ENCODE results near the gene APLN. TPM values are rescaled to one million over a fixed set of nuclear protein-coding genes. Genes with fewer than 3 reads are reported as not detected.

The APLN gene
- total RNA-seq, 1 donor, result 0.72 TPM

DNA sequence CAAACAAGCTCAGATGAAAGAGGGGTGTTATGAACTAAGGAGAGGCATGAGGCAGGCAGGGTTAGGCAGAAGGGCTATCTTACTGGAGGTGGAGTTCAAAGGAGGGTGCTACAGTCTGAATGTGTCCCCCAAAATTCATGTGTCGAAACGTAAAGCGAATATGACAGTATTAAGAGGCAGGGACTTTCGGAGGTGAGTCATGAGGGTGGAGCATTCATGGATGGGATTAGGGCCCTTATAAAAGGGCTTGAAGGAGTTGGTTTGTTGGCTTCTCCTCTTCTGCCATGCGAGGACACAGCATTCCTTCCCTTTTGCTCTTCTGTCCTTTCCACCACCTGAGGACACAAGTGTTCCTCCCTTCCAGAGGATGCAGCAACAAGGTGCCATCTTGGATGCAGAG, 22.9 kb downstream of the APLN start:
- Histone ChIP-seq H4K20me1 (ENCODE audit: insufficient read depth, low read length) (no peaks in the 10 kb centered on the region), H3K79me2 (ENCODE audit: insufficient read depth, low read length) (no peaks in the 10 kb centered on the region), H3K9me3 (ENCODE audit: low read depth, low read length) (no peaks in the 10 kb centered on the region), H2AFZ (ENCODE audit: low read length) (no peak overlapping the region), H3K4me2 (ENCODE audit: insufficient read depth, low read length) (no peak overlapping the region), H3K4me1 (ENCODE audit: insufficient read depth, low read length) (no peaks in the 10 kb centered on the region), H3K27me3 (ENCODE audit: insufficient read depth, low read length) (no peaks in the 10 kb centered on the region), H3K27ac (ENCODE audit: low read depth, low read length) (no peak overlapping the region), H3K4me3 (ENCODE audit: insufficient read depth, low read length) (no peak overlapping the region), H3K36me3 (ENCODE audit: insufficient read depth, low read length) (no peaks in the 10 kb centered on the region)
- TF ChIP-seq, protein P1, sequence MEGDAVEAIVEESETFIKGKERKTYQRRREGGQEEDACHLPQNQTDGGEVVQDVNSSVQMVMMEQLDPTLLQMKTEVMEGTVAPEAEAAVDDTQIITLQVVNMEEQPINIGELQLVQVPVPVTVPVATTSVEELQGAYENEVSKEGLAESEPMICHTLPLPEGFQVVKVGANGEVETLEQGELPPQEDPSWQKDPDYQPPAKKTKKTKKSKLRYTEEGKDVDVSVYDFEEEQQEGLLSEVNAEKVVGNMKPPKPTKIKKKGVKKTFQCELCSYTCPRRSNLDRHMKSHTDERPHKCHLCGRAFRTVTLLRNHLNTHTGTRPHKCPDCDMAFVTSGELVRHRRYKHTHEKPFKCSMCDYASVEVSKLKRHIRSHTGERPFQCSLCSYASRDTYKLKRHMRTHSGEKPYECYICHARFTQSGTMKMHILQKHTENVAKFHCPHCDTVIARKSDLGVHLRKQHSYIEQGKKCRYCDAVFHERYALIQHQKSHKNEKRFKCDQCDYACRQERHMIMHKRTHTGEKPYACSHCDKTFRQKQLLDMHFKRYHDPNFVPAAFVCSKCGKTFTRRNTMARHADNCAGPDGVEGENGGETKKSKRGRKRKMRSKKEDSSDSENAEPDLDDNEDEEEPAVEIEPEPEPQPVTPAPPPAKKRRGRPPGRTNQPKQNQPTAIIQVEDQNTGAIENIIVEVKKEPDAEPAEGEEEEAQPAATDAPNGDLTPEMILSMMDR (IDR thresholded peaks at IDR 0.05; ENCODE audit: extremely low read depth, low read depth, low read length), result no peak
- no peak for DNase-seq (ENCODE audit: insufficient read length, low spot score, missing footprints)

DNA sequence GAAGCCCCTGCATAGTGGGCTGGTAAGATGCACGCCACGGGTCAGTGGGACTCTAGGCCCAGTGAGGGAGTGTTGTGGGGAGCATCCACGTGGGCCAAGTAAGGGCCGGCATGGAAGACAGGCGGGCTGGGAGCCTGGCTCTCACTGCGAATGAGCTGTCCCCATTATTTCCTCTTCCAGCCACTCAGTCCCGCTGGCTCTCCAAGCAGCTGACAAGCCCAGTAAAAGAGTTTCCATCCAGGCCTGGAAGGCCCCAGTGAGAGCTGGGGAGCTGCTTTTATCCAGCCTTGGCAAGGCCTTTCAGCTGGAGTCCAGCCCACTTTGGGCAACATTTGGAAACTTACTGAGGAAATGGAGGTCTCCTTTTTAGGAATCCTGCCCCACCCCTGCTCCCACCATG, 24.9 kb downstream of the APLN start:
- no peaks in the 10 kb centered on the region for H3K36me3 ChIP-seq (ENCODE audit: insufficient read depth, low read length)
- no peak overlapping the region for H2AFZ ChIP-seq (ENCODE audit: low read length)
- no peak overlapping the region for H3K27ac ChIP-seq (ENCODE audit: low read depth, low read length)
- H3K79me2 ChIP-seq (ENCODE audit: insufficient read depth, low read length), result no peaks in the 10 kb centered on the region
- H3K4me3 ChIP-seq (ENCODE audit: insufficient read depth, low read length), result no peak overlapping the region
- TF ChIP-seq, protein P1 (IDR thresholded peaks at IDR 0.05; ENCODE audit: extremely low read depth, low read depth, low read length), result no peak
- no peaks in the 10 kb centered on the region for H4K20me1 ChIP-seq (ENCODE audit: insufficient read depth, low read length)
- no peaks in the 10 kb centered on the region for H3K4me1 ChIP-seq (ENCODE audit: insufficient read depth, low read length)
- H3K9me3 ChIP-seq (ENCODE audit: low read depth, low read length), result no peaks in the 10 kb centered on the region
- no peaks in the 10 kb centered on the region for H3K27me3 ChIP-seq (ENCODE audit: insufficient read depth, low read length)
- no peak overlapping the region for H3K4me2 ChIP-seq (ENCODE audit: insufficient read depth, low read length)
- no peak for DNase-seq (ENCODE audit: insufficient read length, low spot score, missing footprints)

DNA sequence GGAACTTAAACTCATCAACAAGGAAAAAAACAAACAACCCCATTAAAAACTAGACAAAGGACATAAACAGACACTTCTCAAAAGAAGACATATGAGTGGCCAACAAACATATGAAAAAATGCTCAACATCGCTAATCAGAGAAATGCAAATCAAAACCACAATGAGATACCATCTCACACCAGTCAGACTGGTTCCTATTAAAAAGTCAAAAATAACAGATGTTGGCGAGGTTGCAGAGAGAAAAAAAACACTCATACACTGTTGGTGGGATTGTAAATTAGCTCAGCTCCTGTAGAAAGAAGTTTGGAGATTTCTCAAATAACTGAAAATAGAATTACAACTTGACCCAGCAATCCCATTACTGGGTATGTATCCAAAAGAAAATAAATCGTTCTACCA, 28.7 kb downstream of the APLN start:
- Histone ChIP-seq H3K4me3 (ENCODE audit: insufficient read depth, low read length) (no peak overlapping the region), H3K36me3 (ENCODE audit: insufficient read depth, low read length) (no peaks in the 10 kb centered on the region), H3K4me1 (ENCODE audit: insufficient read depth, low read length) (no peaks in the 10 kb centered on the region), H3K27ac (ENCODE audit: low read depth, low read length) (no peak overlapping the region), H2AFZ (ENCODE audit: low read length) (no peak overlapping the region), H3K27me3 (ENCODE audit: insufficient read depth, low read length) (no peaks in the 10 kb centered on the region), H3K9me3 (ENCODE audit: low read depth, low read length) (no peaks in the 10 kb centered on the region), H4K20me1 (ENCODE audit: insufficient read depth, low read length) (no peaks in the 10 kb centered on the region), H3K79me2 (ENCODE audit: insufficient read depth, low read length) (no peaks in the 10 kb centered on the region), H3K4me2 (ENCODE audit: insufficient read depth, low read length) (no peak overlapping the region)
- TF ChIP-seq, protein P1 (IDR thresholded peaks at IDR 0.05; ENCODE audit: extremely low read depth, low read depth, low read length), result no peak
- DNase-seq (ENCODE audit: insufficient read length, low spot score, missing footprints), result no peak

DNA sequence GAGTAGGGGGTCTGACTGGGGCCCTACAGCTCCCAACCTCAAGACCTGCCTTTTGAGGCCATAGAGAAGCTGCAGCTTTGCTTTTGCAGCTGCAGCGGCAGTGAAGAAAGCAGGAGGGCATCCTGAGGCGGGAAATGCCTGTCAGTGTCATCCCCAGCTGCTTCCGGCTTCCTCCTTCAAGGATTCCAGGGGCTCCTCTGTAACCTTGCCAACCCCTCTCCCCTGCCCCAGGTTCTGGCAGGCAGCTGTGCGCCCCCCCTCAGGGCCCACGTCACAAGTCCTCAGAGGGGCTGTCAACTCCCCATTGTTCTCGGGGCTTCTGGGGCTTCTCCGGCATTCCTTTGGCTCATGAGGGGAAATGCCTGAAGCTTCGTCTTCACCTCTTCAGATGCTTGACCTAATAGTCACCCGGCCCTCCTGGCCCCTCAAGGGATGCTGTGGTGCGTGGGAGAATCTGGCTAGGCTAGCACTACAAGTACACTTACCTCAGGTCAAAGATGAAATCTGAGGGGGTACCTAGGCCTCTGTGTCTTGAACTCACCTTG, 31.9 kb downstream of the APLN start:
- DNase-seq (ENCODE audit: insufficient read length, low spot score, missing footprints), result no peak
- no peaks in the 10 kb centered on the region for H3K36me3 ChIP-seq (ENCODE audit: insufficient read depth, low read length)
- no peak overlapping the region for H2AFZ ChIP-seq (ENCODE audit: low read length)
- H4K20me1 ChIP-seq (ENCODE audit: insufficient read depth, low read length), result no peaks in the 10 kb centered on the region
- no peaks in the 10 kb centered on the region for H3K4me1 ChIP-seq (ENCODE audit: insufficient read depth, low read length)
- no peak overlapping the region for H3K4me3 ChIP-seq (ENCODE audit: insufficient read depth, low read length)
- no peak overlapping the region for H3K27ac ChIP-seq (ENCODE audit: low read depth, low read length)
- H3K4me2 ChIP-seq (ENCODE audit: insufficient read depth, low read length), result no peak overlapping the region
- TF ChIP-seq, protein P1 (IDR thresholded peaks at IDR 0.05; ENCODE audit: extremely low read depth, low read depth, low read length), result no peak
- no peaks in the 10 kb centered on the region for H3K9me3 ChIP-seq (ENCODE audit: low read depth, low read length)
- H3K79me2 ChIP-seq (ENCODE audit: insufficient read depth, low read length), result no peaks in the 10 kb centered on the region
- no peaks in the 10 kb centered on the region for H3K27me3 ChIP-seq (ENCODE audit: insufficient read depth, low read length)
